ENCODE measurements around the gene FERMT2. TPM values are rescaled to one million over a fixed set of nuclear protein-coding genes. Genes with fewer than 3 reads are reported as not detected.

Gene FERMT2
- total RNA-seq, 1 donor from 2014 or later = 324 TPM

DNA sequence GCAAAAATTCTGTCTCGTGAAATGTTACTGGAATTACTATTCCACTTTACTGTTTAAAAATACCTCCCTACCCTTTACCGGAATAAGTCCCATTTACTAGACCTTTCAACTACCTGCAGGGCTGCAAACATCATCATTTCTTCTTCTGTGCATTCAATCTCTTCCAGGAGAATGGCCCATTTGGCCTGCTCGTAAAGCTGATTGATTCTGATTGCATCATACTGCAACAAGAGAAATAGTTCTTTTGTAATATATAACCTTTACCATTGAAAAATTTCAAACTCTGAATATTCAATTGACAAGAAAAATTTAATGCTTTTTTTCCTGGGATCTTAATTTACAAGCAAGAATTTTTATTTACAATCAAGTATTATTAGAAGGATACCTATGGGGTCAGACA, 72.4 kb downstream of the FERMT2 start:
- FAIRE-seq = no peak
- H3K4me1 Mint-ChIP-seq (ENCODE audit: low read depth, unreplicated experiment) = peaks cover 57% of the 10 kb centered on the region
- peak overlapping the region; percentile 85 for H3K27ac Mint-ChIP-seq (ENCODE audit: unreplicated experiment)

DNA sequence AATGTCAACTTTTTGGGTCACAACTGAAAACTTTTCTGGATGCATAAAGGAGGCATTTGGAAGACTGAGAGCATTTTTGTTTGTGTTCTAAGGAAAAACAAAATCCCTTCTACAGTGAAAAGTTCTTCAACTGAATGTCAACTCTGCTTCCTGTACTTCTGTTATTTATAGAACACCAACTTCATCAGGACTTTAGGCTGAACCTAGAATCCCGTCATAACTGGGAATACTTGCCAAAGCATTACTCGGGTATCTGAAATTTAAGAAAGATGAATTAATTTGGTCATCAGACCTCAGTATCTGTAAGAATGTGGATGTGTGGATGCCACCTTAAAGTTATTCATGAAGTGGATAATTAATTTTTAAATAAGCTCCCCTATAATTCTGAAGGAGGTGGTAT, 73.2 kb downstream of the FERMT2 start:
- DNase-seq (ENCODE audit: low read depth) = peak; percentile 76

More for the DNA sequence above, 72.4 kb downstream of the FERMT2 start:
- no peaks in the 10 kb centered on the region for H3K9me3 ChIP-seq (ENCODE audit: insufficient read depth, low read depth, low read length)
- H3K79me2 ChIP-seq (ENCODE audit: insufficient read depth, low read length) = peaks cover 37% of the 10 kb centered on the region
- H4K20me1 ChIP-seq (ENCODE audit: insufficient read depth, low read length) = peaks cover 14% of the 10 kb centered on the region
- H2AFZ ChIP-seq (ENCODE audit: low read depth, low read length) = no peak overlapping the region
- H3K4me2 ChIP-seq (ENCODE audit: low read length) = no peak overlapping the region
- TF ChIP-seq, protein P1, sequence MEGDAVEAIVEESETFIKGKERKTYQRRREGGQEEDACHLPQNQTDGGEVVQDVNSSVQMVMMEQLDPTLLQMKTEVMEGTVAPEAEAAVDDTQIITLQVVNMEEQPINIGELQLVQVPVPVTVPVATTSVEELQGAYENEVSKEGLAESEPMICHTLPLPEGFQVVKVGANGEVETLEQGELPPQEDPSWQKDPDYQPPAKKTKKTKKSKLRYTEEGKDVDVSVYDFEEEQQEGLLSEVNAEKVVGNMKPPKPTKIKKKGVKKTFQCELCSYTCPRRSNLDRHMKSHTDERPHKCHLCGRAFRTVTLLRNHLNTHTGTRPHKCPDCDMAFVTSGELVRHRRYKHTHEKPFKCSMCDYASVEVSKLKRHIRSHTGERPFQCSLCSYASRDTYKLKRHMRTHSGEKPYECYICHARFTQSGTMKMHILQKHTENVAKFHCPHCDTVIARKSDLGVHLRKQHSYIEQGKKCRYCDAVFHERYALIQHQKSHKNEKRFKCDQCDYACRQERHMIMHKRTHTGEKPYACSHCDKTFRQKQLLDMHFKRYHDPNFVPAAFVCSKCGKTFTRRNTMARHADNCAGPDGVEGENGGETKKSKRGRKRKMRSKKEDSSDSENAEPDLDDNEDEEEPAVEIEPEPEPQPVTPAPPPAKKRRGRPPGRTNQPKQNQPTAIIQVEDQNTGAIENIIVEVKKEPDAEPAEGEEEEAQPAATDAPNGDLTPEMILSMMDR (IDR thresholded peaks at IDR 0.05; ENCODE audit: insufficient read depth, low read depth, low read length) = no peak
- TF ChIP-seq EZH2 (IDR thresholded peaks at IDR 0.05; ENCODE audit: insufficient read depth, low read length) = no peak
- H3K4me3 Mint-ChIP-seq (ENCODE audit: unreplicated experiment) = no peak overlapping the region
- H3K36me3 Mint-ChIP-seq (ENCODE audit: low read depth, unreplicated experiment) = peaks cover 27% of the 10 kb centered on the region
- no peaks in the 10 kb centered on the region for H3K9me3 Mint-ChIP-seq (ENCODE audit: unreplicated experiment)
- peak overlapping the region; percentile 16 for H3K27ac ChIP-seq (ENCODE audit: low read depth, low read length)
- H3K9ac ChIP-seq (ENCODE audit: low read length) = no peak overlapping the region
- peaks cover 74% of the 10 kb centered on the region for H3K36me3 ChIP-seq (ENCODE audit: insufficient read depth, low read length)
- peaks cover 20% of the 10 kb centered on the region for H3K4me1 ChIP-seq (ENCODE audit: insufficient read depth, low read length)
- H3K4me3 ChIP-seq (ENCODE audit: insufficient read depth, low read depth, low read length) = no peak overlapping the region
- no peaks in the 10 kb centered on the region for H3K27me3 ChIP-seq (ENCODE audit: insufficient read depth, low read length)
- no peak for DNase-seq (ENCODE audit: low read depth)
- no peaks in the 10 kb centered on the region for H3K27me3 Mint-ChIP-seq (ENCODE audit: low read depth, unreplicated experiment)

DNA sequence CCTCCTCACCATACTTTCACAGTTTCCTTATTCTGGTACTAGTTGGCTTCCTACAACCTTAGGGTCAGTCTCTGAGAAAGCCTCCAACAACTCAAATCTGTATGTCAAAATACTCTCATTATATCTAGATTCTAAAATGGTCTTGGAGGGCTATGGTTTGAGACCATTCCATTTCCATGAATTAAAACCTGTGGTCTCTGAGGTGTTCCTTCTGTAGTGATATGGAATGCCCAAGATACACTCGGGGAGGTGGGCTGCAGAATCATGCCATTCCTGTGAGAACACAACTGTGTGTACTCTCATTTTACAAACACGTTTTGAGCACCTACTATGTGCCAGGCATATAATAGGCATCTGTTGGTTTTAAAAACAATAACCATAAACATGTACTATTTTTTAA, 74.0 kb downstream of the FERMT2 start:
- no peaks in the 10 kb centered on the region for H3K27me3 ChIP-seq (ENCODE audit: insufficient read depth, low read length)
- no peak overlapping the region for H2AFZ ChIP-seq (ENCODE audit: low read depth, low read length)
- H3K4me3 ChIP-seq (ENCODE audit: insufficient read depth, low read depth, low read length) = no peak overlapping the region
- FAIRE-seq (no peak), DNase-seq (ENCODE audit: low read depth) (peak; percentile 50)
- H4K20me1 ChIP-seq (ENCODE audit: insufficient read depth, low read length) = peaks cover 4% of the 10 kb centered on the region
- no peaks in the 10 kb centered on the region for H3K27me3 Mint-ChIP-seq (ENCODE audit: low read depth, unreplicated experiment)
- H3K79me2 ChIP-seq (ENCODE audit: insufficient read depth, low read length) = peaks cover 33% of the 10 kb centered on the region
- H3K9ac ChIP-seq (ENCODE audit: low read length) = peak overlapping the region; percentile 27
- peaks cover 20% of the 10 kb centered on the region for H3K4me1 ChIP-seq (ENCODE audit: insufficient read depth, low read length)
- peaks cover 86% of the 10 kb centered on the region for H3K36me3 ChIP-seq (ENCODE audit: insufficient read depth, low read length)
- H3K4me3 Mint-ChIP-seq (ENCODE audit: unreplicated experiment) = no peak overlapping the region
- peak overlapping the region; percentile 51 for H3K27ac ChIP-seq (ENCODE audit: low read depth, low read length)
- peak overlapping the region; percentile 33 for H3K4me2 ChIP-seq (ENCODE audit: low read length)
- TF ChIP-seq, protein P1 (IDR thresholded peaks at IDR 0.05; ENCODE audit: insufficient read depth, low read depth, low read length) = no peak
- no peak for TF ChIP-seq EZH2 (IDR thresholded peaks at IDR 0.05; ENCODE audit: insufficient read depth, low read length)
- peaks cover 28% of the 10 kb centered on the region for H3K36me3 Mint-ChIP-seq (ENCODE audit: low read depth, unreplicated experiment)
- H3K9me3 ChIP-seq (ENCODE audit: insufficient read depth, low read depth, low read length) = no peaks in the 10 kb centered on the region
- peak overlapping the region; percentile 88 for H3K27ac Mint-ChIP-seq (ENCODE audit: unreplicated experiment)
- H3K4me1 Mint-ChIP-seq (ENCODE audit: low read depth, unreplicated experiment) = peaks cover 61% of the 10 kb centered on the region
- no peaks in the 10 kb centered on the region for H3K9me3 Mint-ChIP-seq (ENCODE audit: unreplicated experiment)

More for the DNA sequence above, 73.2 kb downstream of the FERMT2 start:
- H3K36me3 ChIP-seq (ENCODE audit: insufficient read depth, low read length) = peaks cover 78% of the 10 kb centered on the region
- no peaks in the 10 kb centered on the region for H3K9me3 Mint-ChIP-seq (ENCODE audit: unreplicated experiment)
- no peaks in the 10 kb centered on the region for H3K27me3 Mint-ChIP-seq (ENCODE audit: low read depth, unreplicated experiment)
- H3K4me1 Mint-ChIP-seq (ENCODE audit: low read depth, unreplicated experiment) = peaks cover 63% of the 10 kb centered on the region
- H4K20me1 ChIP-seq (ENCODE audit: insufficient read depth, low read length) = peaks cover 7% of the 10 kb centered on the region
- peaks cover 25% of the 10 kb centered on the region for H3K36me3 Mint-ChIP-seq (ENCODE audit: low read depth, unreplicated experiment)
- peak overlapping the region; percentile 33 for H3K4me2 ChIP-seq (ENCODE audit: low read length)
- no peak overlapping the region for H2AFZ ChIP-seq (ENCODE audit: low read depth, low read length)
- no peak for TF ChIP-seq EZH2 (IDR thresholded peaks at IDR 0.05; ENCODE audit: insufficient read depth, low read length)
- TF ChIP-seq, protein P1 (IDR thresholded peaks at IDR 0.05; ENCODE audit: insufficient read depth, low read depth, low read length) = no peak
- H3K27ac ChIP-seq (ENCODE audit: low read depth, low read length) = peak overlapping the region; percentile 51
- peaks cover 37% of the 10 kb centered on the region for H3K79me2 ChIP-seq (ENCODE audit: insufficient read depth, low read length)
- peak overlapping the region; percentile 27 for H3K9ac ChIP-seq (ENCODE audit: low read length)
- no peaks in the 10 kb centered on the region for H3K9me3 ChIP-seq (ENCODE audit: insufficient read depth, low read depth, low read length)
- FAIRE-seq = peak; percentile 84
- H3K4me1 ChIP-seq (ENCODE audit: insufficient read depth, low read length) = peaks cover 20% of the 10 kb centered on the region
- H3K27me3 ChIP-seq (ENCODE audit: insufficient read depth, low read length) = no peaks in the 10 kb centered on the region
- no peak overlapping the region for H3K4me3 ChIP-seq (ENCODE audit: insufficient read depth, low read depth, low read length)
- H3K27ac Mint-ChIP-seq (ENCODE audit: unreplicated experiment) = peak overlapping the region; percentile 88
- no peak overlapping the region for H3K4me3 Mint-ChIP-seq (ENCODE audit: unreplicated experiment)
